Mammary epithelial cell (primary cell): ENCODE results near the gene KCNQ1.

Experiments used
- CTCF ChIP-seq, 2 donors: IDR thresholded peaks in 1 of 2; conservative IDR thresholded peaks in 1 of 2; 2 replicates each; pipeline ENCODE4 v1.5.1; 2011 to 2012; ENCODE audit warnings: inconsistent platforms in 2 of 2, low read length in 2 of 2, mild to moderate bottlenecking in 2 of 2, control low read depth in 1 of 2, low read depth in 1 of 2; ENCODE audit not compliant: insufficient read depth in 1 of 2; ENCODE audit errors: extremely low read depth in 1 of 2
- EZH2 ChIP-seq: IDR thresholded peaks from 2 replicates; pipeline ENCODE4 v1.6.1; 2012; ENCODE audit warnings: low read length, inconsistent platforms, borderline replicate concordance

- no peak for TF ChIP-seq CTCF (conservative IDR thresholded peaks at IDR 0.05 in 1 of 2, IDR thresholded peaks at IDR 0.05 in 1 of 2; ENCODE audit: extremely low read depth in 1 of 2, insufficient read depth in 1 of 2, low read depth in 1 of 2, low read length in 2 of 2)
- no peak for TF ChIP-seq EZH2
Observed at GRCh38 chr11:2857276-2857675, 412.5 kb downstream of the KCNQ1 start.
